Activated CD4-positive, alpha-beta T cell treated with anti-CD3 and anti-CD28 coated beads for 36 hours (primary cell): ENCODE measurements around the gene IGSF22. TPM values are rescaled to one million over a fixed set of nuclear protein-coding genes. Genes with fewer than 3 reads are reported as not detected.

ENCODE experiments used
- ATAC-seq: fragments of 200-7000 bp; cut with Tn5 transposase; one replicate; pipeline ENCODE4 v1.10.0; 2021; ENCODE audit warnings: mild to moderate bottlenecking, moderate library complexity
- CTCF ChIA-PET: fragments of 350-600 bp; sonication (Branson Sonifier 250); formaldehyde crosslinking; loops from one replicate; lab custom pipeline; 2021; ENCODE audit warnings: antibody characterized with exemption; lab: Charles Lee
- POLR2A ChIA-PET: fragments of 350-600 bp; sonication (Branson Sonifier 250); formaldehyde crosslinking; loops from one replicate; lab custom pipeline; 2021; ENCODE audit warnings: antibody characterized with exemption, inconsistent platforms; lab: Charles Lee
- DNase-seq: peaks from one replicate; pipeline ENCODE4 v3.0.0-alpha.2; 2020
- H3K27ac Mint-ChIP-seq: one replicate; pipeline ENCODE4 v1.8.0; 2021; ENCODE audit warnings: mixed read lengths
- H3K27me3 Mint-ChIP-seq: one replicate; pipeline ENCODE4 v1.8.0; 2021; ENCODE audit warnings: mixed read lengths
- H3K36me3 Mint-ChIP-seq: one replicate; pipeline ENCODE4 v1.8.0; 2021; ENCODE audit warnings: low read depth, mixed read lengths
- H3K4me1 Mint-ChIP-seq: one replicate; pipeline ENCODE4 v1.8.0; 2021; ENCODE audit warnings: mixed read lengths
- H3K4me3 Mint-ChIP-seq: one replicate; pipeline ENCODE4 v1.8.0; 2021; ENCODE audit warnings: mild to moderate bottlenecking, moderate library complexity, mixed read lengths
- H3K9me3 Mint-ChIP-seq: one replicate; pipeline ENCODE4 v1.8.0; 2021; ENCODE audit warnings: low read depth, mixed read lengths
- intact Hi-C, 2 experiments: fragments of 100-400 bp; cut with DNase I in 1 of 2; cut with micrococcal nuclease in 1 of 2; formaldehyde crosslinking; loops; one replicate each; pipeline versions ENCODE4 v1.14.2 to v1.15.1; 2022 to 2024; cut with DNase I, micrococcal nuclease
- total RNA-seq, 2 experiments: library from RNA; stranded (reverse); gene quantifications; one replicate each; pipeline ENCODE4 v1.2.3, GENCODE V29; 2021

Gene IGSF22
- total RNA-seq, 2 experiments from 2014 or later = 0.28 to 0.41 TPM

DNA sequence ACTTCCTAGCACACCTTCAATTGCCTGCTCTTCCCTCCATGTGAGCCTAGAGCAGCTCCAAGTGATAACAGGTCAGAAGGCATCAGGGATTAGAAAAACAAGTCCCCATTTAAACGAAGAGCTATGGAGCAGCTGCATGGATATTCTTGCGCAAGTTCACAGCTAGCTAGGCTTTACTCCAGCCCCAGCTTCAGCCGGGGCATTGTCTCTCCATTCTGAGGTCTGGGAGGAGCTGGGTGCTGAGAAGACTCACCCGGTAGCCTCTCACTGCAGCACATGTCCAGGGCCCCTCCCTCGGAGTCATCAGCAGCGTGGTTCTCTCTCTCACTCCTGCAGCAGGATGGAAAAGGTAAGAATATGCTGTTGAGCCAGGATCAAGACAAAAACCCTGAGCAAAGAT, 39.6 kb upstream of the IGSF22 start:
- no peak for DNase-seq
- Mint-ChIP-seq H3K9me3 (no peaks in the 10 kb centered on the region), H3K36me3 (no peaks in the 10 kb centered on the region), H3K27me3 (peaks cover 9% of the 10 kb centered on the region), H3K27ac (no peak overlapping the region), H3K4me1 (peaks cover 11% of the 10 kb centered on the region), H3K4me3 (no peak overlapping the region)
- ATAC-seq = no peak
- ChIA-PET POLR2A (no interaction called here), CTCF (interaction anchor here (0.6 to 9.4 kb wide), 12 partner anchors 10 to 650 kb away, joined by 3 to 54 read pairs (median 5); partner anchors contain the start of genes LDHA and PTPN5)
- intact Hi-C loops = loop anchor here in 1 of 2 experiments (2.0 kb wide), 1 partner anchor 239 kb away; the partner anchor contains the start of gene TSG101

- no peak overlapping the region for H3K4me3 Mint-ChIP-seq
- H3K9me3 Mint-ChIP-seq = no peaks in the 10 kb centered on the region
- DNase-seq = no peak
- H3K36me3 Mint-ChIP-seq = no peaks in the 10 kb centered on the region
- CTCF ChIA-PET = interaction anchor here (1.3 to 9.4 kb wide), 3 partner anchors 19 to 57 kb away, joined by 3 to 54 read pairs (median 3); no protein-coding TSS in a partner anchor
- no peak overlapping the region for H3K27ac Mint-ChIP-seq
- POLR2A ChIA-PET = no interaction called here
- H3K27me3 Mint-ChIP-seq = peaks cover 9% of the 10 kb centered on the region
- H3K4me1 Mint-ChIP-seq = peaks cover 9% of the 10 kb centered on the region
- intact Hi-C loops = no loop called here
- no peak for ATAC-seq
These were observed 35.8 kb upstream of the IGSF22 start for GRCh38 chr11:18761741-18762140.

- no peak overlapping the region for H3K27ac Mint-ChIP-seq
- peaks cover 9% of the 10 kb centered on the region for H3K27me3 Mint-ChIP-seq
- no peaks in the 10 kb centered on the region for H3K36me3 Mint-ChIP-seq
- ChIA-PET POLR2A (no interaction called here), CTCF (interaction anchor here (0.8 to 9.4 kb wide), 3 partner anchors 8 to 307 kb away, joined by 3 to 54 read pairs (median 3); no protein-coding TSS in a partner anchor)
- intact Hi-C loops = no loop called here
- no peaks in the 10 kb centered on the region for H3K9me3 Mint-ChIP-seq
- peaks cover 9% of the 10 kb centered on the region for H3K4me1 Mint-ChIP-seq
- H3K4me3 Mint-ChIP-seq = no peak overlapping the region
- DNase-seq (no peak), ATAC-seq (no peak)
These were observed 35.2 kb upstream of the IGSF22 start for GRCh38 chr11:18761144-18761543.

GRCh38 chr11:18757811-18758210, 31.8 kb upstream of the IGSF22 start:
- intact Hi-C loops = no loop called here
- ChIA-PET CTCF (interaction anchor here (0.6 to 9.4 kb wide), 9 partner anchors 8 to 643 kb away, joined by 3 to 54 read pairs (median 3); no protein-coding TSS in a partner anchor), POLR2A (interaction anchor here (0.5 kb wide), 1 partner anchor 144 kb away, joined by 3 read pairs; no protein-coding TSS in a partner anchor)
- Mint-ChIP-seq H3K27ac (no peak overlapping the region), H3K9me3 (no peaks in the 10 kb centered on the region), H3K4me1 (no peaks in the 10 kb centered on the region), H3K36me3 (no peaks in the 10 kb centered on the region), H3K4me3 (no peak overlapping the region), H3K27me3 (no peaks in the 10 kb centered on the region)
- no peak for ATAC-seq
- no peak for DNase-seq

DNA sequence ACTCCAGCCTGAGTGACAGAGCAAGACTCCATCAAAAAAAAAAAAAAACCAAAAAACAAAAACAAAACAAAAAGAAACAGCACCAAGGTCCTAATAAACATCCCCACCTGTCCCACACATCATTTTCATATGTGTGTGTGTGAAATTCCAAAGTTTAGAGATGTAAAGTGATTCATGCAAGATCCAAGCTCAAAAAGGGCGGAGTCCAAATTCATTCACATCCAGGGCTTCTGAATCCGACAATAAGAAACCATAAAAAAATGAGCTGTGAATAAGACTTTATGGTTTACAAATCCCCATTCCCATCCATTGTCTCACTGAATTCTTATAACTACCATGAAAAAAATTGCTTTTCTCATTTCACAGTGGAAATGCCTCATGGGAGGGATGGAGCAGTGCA, 30.9 kb upstream of the IGSF22 start:
- POLR2A ChIA-PET = no interaction called here
- CTCF ChIA-PET = interaction anchor here (1.4 to 9.4 kb wide), 4 partner anchors 12 to 217 kb away, joined by 3 to 54 read pairs (median 8); no protein-coding TSS in a partner anchor
- Mint-ChIP-seq H3K4me3 (no peak overlapping the region), H3K4me1 (no peaks in the 10 kb centered on the region), H3K36me3 (no peaks in the 10 kb centered on the region), H3K9me3 (no peaks in the 10 kb centered on the region), H3K27ac (no peak overlapping the region), H3K27me3 (no peaks in the 10 kb centered on the region)
- ATAC-seq (no peak), DNase-seq (no peak)
- intact Hi-C loops = no loop called here

DNA sequence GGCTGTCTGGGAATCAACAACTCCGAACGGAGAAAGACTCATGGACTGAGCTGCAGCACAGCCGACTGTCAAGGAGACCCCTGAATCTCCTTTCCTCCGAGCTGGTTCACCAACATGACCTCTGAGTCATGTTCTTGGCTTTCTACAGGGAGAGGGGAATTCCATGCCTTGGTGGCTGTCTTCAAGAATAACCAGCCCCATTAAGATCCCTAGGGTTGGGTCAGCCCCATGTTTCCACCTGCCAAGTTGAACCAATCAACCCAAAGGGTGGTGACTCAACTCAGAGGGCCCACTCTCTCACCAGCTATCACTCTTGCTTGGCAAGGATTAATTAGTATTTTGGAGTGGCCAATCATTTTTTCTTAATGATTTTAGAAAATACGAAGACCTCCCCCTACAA, 28.3 kb upstream of the IGSF22 start:
- peaks cover 3% of the 10 kb centered on the region for H3K27me3 Mint-ChIP-seq

GRCh38 chr11:18752502-18752901, 26.5 kb upstream of the IGSF22 start:
- no peaks in the 10 kb centered on the region for H3K4me1 Mint-ChIP-seq
- no peaks in the 10 kb centered on the region for H3K9me3 Mint-ChIP-seq
- peaks cover 3% of the 10 kb centered on the region for H3K27me3 Mint-ChIP-seq
- no peak for ATAC-seq
- CTCF ChIA-PET = interaction anchor here (0.8 to 1.1 kb wide), 2 partner anchors 14 to 31 kb away, joined by 3 to 5 read pairs; no protein-coding TSS in a partner anchor
- no peaks in the 10 kb centered on the region for H3K36me3 Mint-ChIP-seq
- intact Hi-C loops = no loop called here
- POLR2A ChIA-PET = no interaction called here
- no peak overlapping the region for H3K27ac Mint-ChIP-seq
- DNase-seq = no peak
- H3K4me3 Mint-ChIP-seq = no peak overlapping the region

More for the DNA sequence above, 28.3 kb upstream of the IGSF22 start:
- Mint-ChIP-seq H3K36me3 (no peaks in the 10 kb centered on the region), H3K9me3 (no peaks in the 10 kb centered on the region), H3K27ac (no peak overlapping the region), H3K4me1 (no peaks in the 10 kb centered on the region), H3K4me3 (no peak overlapping the region)
- intact Hi-C loops = no loop called here
- no peak for ATAC-seq
- CTCF ChIA-PET = interaction anchor here (0.6 kb wide), 1 partner anchor 282 kb away, joined by 3 read pairs; no protein-coding TSS in a partner anchor
- POLR2A ChIA-PET = no interaction called here
- DNase-seq = no peak

- Mint-ChIP-seq H3K27ac (no peak overlapping the region), H3K4me3 (no peak overlapping the region), H3K9me3 (no peaks in the 10 kb centered on the region), H3K27me3 (peaks cover 3% of the 10 kb centered on the region), H3K36me3 (no peaks in the 10 kb centered on the region), H3K4me1 (no peaks in the 10 kb centered on the region)
- ChIA-PET CTCF (interaction anchor here (0.9 kb wide), 1 partner anchor 14 kb away, joined by 3 read pairs; no protein-coding TSS in a partner anchor), POLR2A (no interaction called here)
- ATAC-seq (no peak), DNase-seq (no peak)
- intact Hi-C loops = no loop called here
These were observed 25.0 kb upstream of the IGSF22 start for GRCh38 chr11:18750944-18751343.

DNA sequence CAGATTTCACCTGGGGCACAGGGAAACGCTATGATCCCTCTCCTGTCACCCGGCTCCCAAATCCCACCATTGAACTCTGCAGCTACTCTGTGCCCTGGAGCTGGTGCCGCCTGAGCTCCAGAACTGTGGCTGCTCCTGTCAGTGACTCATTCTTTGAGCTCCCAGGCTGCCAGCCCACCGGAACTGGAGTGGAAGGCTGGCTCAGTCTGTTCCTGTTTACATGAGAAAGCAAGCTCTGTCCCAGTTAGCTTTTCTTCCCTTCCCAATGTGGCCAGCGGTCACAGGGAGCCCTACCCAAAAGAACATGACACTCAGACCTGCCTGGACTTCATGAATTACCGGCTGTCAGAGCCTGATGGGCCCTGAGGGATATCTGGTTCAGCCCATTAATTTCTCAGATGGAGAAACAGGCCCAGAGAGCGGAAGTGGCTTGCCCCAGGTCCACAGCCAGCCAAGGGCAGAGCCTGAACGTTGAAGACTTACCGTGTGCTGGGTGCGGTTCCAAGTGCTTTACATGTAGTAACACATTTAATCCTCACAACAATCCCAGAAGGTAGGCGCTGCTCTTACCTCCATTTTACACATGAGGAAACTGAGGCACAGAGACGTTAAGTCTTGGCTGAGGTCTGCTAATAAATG, 23.8 kb upstream of the IGSF22 start:
- ATAC-seq = no peak
- POLR2A ChIA-PET = no interaction called here
- intact Hi-C loops = no loop called here
- no peak overlapping the region for H3K4me3 Mint-ChIP-seq
- H3K9me3 Mint-ChIP-seq = no peaks in the 10 kb centered on the region
- DNase-seq = no peak
- CTCF ChIA-PET = interaction anchor here (0.6 to 1.5 kb wide), 4 partner anchors 8 to 28 kb away, joined by 3 to 7 read pairs (median 4); no protein-coding TSS in a partner anchor
- H3K27ac Mint-ChIP-seq = no peak overlapping the region
- H3K36me3 Mint-ChIP-seq = no peaks in the 10 kb centered on the region
- H3K27me3 Mint-ChIP-seq = peaks cover 3% of the 10 kb centered on the region
- no peaks in the 10 kb centered on the region for H3K4me1 Mint-ChIP-seq

GRCh38 chr11:18748766-18749365, 22.9 kb upstream of the IGSF22 start:
- ATAC-seq (no peak), DNase-seq (no peak)
- Mint-ChIP-seq H3K27me3 (peaks cover 3% of the 10 kb centered on the region), H3K36me3 (no peaks in the 10 kb centered on the region), H3K9me3 (no peaks in the 10 kb centered on the region), H3K27ac (no peak overlapping the region), H3K4me3 (no peak overlapping the region), H3K4me1 (no peaks in the 10 kb centered on the region)
- ChIA-PET CTCF (interaction anchor here (0.6 to 2.3 kb wide), 4 partner anchors 8 to 27 kb away, joined by 3 to 7 read pairs (median 5); no protein-coding TSS in a partner anchor), POLR2A (no interaction called here)
- intact Hi-C loops = no loop called here

GRCh38 chr11:18745251-18745650, 19.3 kb upstream of the IGSF22 start:
- Mint-ChIP-seq H3K4me3 (no peak overlapping the region), H3K27ac (no peak overlapping the region), H3K27me3 (no peaks in the 10 kb centered on the region), H3K4me1 (no peaks in the 10 kb centered on the region), H3K36me3 (no peaks in the 10 kb centered on the region), H3K9me3 (no peaks in the 10 kb centered on the region)
- intact Hi-C loops = no loop called here
- ChIA-PET POLR2A (no interaction called here), CTCF (interaction anchor here (0.7 to 1.5 kb wide), 3 partner anchors 19 to 45 kb away, joined by 3 to 4 read pairs (median 3); no protein-coding TSS in a partner anchor)
- DNase-seq (no peak), ATAC-seq (no peak)
